Vagina (tissue), 2 donors: Measurements from ENCODE around the gene C5AR1. TPM values are rescaled to one million over a fixed set of nuclear protein-coding genes. Genes with fewer than 3 reads are reported as not detected.

ENCODE experiments used
- DNase-seq, 2 donors: peaks; one replicate each; pipeline ENCODE4 v3.0.0-alpha.2; 2017; ENCODE audit errors: extremely low spot score in 2 of 2
- H3K27ac ChIP-seq: fragments of 200-600 bp; sonication (generic); one replicate; pipeline ENCODE4 v1.5.1; 2019
- H3K27me3 ChIP-seq: fragments of 200-600 bp; sonication (generic); one replicate; pipeline ENCODE4 v1.5.1; 2019
- H3K36me3 ChIP-seq, 2 donors: fragments of 200-600 bp; sonication (generic); one replicate each; pipeline ENCODE4 v1.5.1; 2017 to 2019
- H3K4me1 ChIP-seq: fragments of 200-600 bp; sonication (generic); one replicate; pipeline ENCODE4 v1.5.1; 2019
- H3K4me3 ChIP-seq, 2 donors: fragments of 200-600 bp; sonication (generic); 1 replicate in 1 of 2; 2 replicates in 1 of 2; pipeline ENCODE4 v1.5.1; 2016 to 2019
- H3K9me3 ChIP-seq: fragments of 200-600 bp; sonication (generic); one replicate; pipeline ENCODE4 v1.5.1; 2019
- CTCF ChIP-seq, 3 experiments: fragments of 450-650 bp in 2 of 3; fragments of 200-600 bp in 1 of 3; sonication (generic) in 1 of 3; IDR thresholded peaks; one replicate each; pipeline ENCODE4 v1.5.1; 2017 to 2019; ENCODE audit warnings: antibody characterized with exemption in 3 of 3, mild to moderate bottlenecking in 2 of 3, moderate library complexity in 2 of 3
- POLR2A ChIP-seq, 2 donors: fragments of 450-650 bp; IDR thresholded peaks; one replicate each; pipeline ENCODE4 v1.6.1; 2017; ENCODE audit warnings: antibody characterized with exemption in 2 of 2, mild to moderate bottlenecking in 2 of 2, moderate library complexity in 2 of 2
- POLR2AphosphoS5 ChIP-seq, 2 donors: sonication (generic); formaldehyde crosslinking; IDR thresholded peaks; one replicate each; pipeline ENCODE4 v1.9.0; 2017; ENCODE audit warnings: antibody characterized with exemption in 2 of 2, mild to moderate bottlenecking in 2 of 2, low read depth in 1 of 2; ENCODE audit not compliant: insufficient read depth in 1 of 2
- intact Hi-C: fragments of 100-400 bp; cut with DNase I; formaldehyde crosslinking; loops from one replicate; pipeline ENCODE4 v1.15.1; 2023
- total RNA-seq: library from RNA; depleted of rRNA; stranded (reverse); fragments of >200 nt; gene quantifications from one replicate; pipeline ENCODE4 v1.2.3, GENCODE V29; 2016

Gene C5AR1
- total RNA-seq, 1 donor from 2014 or later = 12.5 TPM

GRCh38 chr19:47316513-47316912 is 6.9 kb downstream of the C5AR1 start:
- Histone ChIP-seq H3K27ac (no peak overlapping the region), H3K4me3 (no peak overlapping the region), H3K36me3 (no peaks in the 10 kb centered on the region), H3K4me1 (no peaks in the 10 kb centered on the region), H3K9me3 (no peaks in the 10 kb centered on the region), H3K27me3 (no peaks in the 10 kb centered on the region)
- no peak for TF ChIP-seq CTCF (IDR thresholded peaks at IDR 0.05)
- no peak for TF ChIP-seq POLR2A (IDR thresholded peaks at IDR 0.05)
- TF ChIP-seq POLR2AphosphoS5 (IDR thresholded peaks at IDR 0.05; ENCODE audit: insufficient read depth in 1 of 2, low read depth in 1 of 2) = no peak
- no peak for DNase-seq
- intact Hi-C loops = no loop called here

- TF ChIP-seq POLR2AphosphoS5 (IDR thresholded peaks at IDR 0.05; ENCODE audit: insufficient read depth in 1 of 2, low read depth in 1 of 2) = no peak
- Histone ChIP-seq H3K27ac (no peak overlapping the region), H3K27me3 (no peaks in the 10 kb centered on the region)
Observed at GRCh38 chr19:47319923-47320871, 10.5 kb downstream of the C5AR1 start.

GRCh38 chr19:47321630-47322029 is 12.0 kb downstream of the C5AR1 start:
- Histone ChIP-seq H3K27me3 (no peaks in the 10 kb centered on the region), H3K36me3 (no peaks in the 10 kb centered on the region)

More at GRCh38 chr19:47319923-47320871, 10.5 kb downstream of the C5AR1 start:
- Histone ChIP-seq H3K36me3 (no peaks in the 10 kb centered on the region), H3K4me1 (no peaks in the 10 kb centered on the region), H3K9me3 (no peaks in the 10 kb centered on the region), H3K4me3 (no peak overlapping the region)
- intact Hi-C loops = no loop called here
- no peak for DNase-seq

GRCh38 chr19:47322058-47322457 is 12.4 kb downstream of the C5AR1 start:
- Histone ChIP-seq H3K36me3 (no peaks in the 10 kb centered on the region), H3K4me1 (no peaks in the 10 kb centered on the region), H3K27me3 (no peaks in the 10 kb centered on the region), H3K27ac (no peak overlapping the region), H3K4me3 (no peak overlapping the region), H3K9me3 (no peaks in the 10 kb centered on the region)
- TF ChIP-seq POLR2AphosphoS5 (IDR thresholded peaks at IDR 0.05; ENCODE audit: insufficient read depth in 1 of 2, low read depth in 1 of 2) (no peak), CTCF (IDR thresholded peaks at IDR 0.05) (no peak)
- DNase-seq = no peak
- intact Hi-C loops = no loop called here

More at GRCh38 chr19:47321630-47322029, 12.0 kb downstream of the C5AR1 start:
- Histone ChIP-seq H3K27ac (no peak overlapping the region), H3K4me1 (no peaks in the 10 kb centered on the region), H3K9me3 (no peaks in the 10 kb centered on the region), H3K4me3 (no peak overlapping the region)
- no peak for DNase-seq
- TF ChIP-seq POLR2AphosphoS5 (IDR thresholded peaks at IDR 0.05; ENCODE audit: insufficient read depth in 1 of 2, low read depth in 1 of 2) = no peak
- TF ChIP-seq POLR2A (IDR thresholded peaks at IDR 0.05) = no peak
- TF ChIP-seq CTCF (IDR thresholded peaks at IDR 0.05) = no peak
- intact Hi-C loops = no loop called here

- Histone ChIP-seq H3K4me1 (no peaks in the 10 kb centered on the region), H3K27ac (no peak overlapping the region), H3K4me3 (no peak overlapping the region), H3K36me3 (no peaks in the 10 kb centered on the region), H3K9me3 (no peaks in the 10 kb centered on the region), H3K27me3 (no peaks in the 10 kb centered on the region)
- intact Hi-C loops = no loop called here
- DNase-seq = no peak
- no peak for TF ChIP-seq POLR2A (IDR thresholded peaks at IDR 0.05)
Observed at GRCh38 chr19:47323409-47323808, 13.7 kb downstream of the C5AR1 start.

GRCh38 chr19:47323872-47324271 is 14.2 kb downstream of the C5AR1 start:
- Histone ChIP-seq H3K27ac (no peak overlapping the region), H3K27me3 (no peaks in the 10 kb centered on the region), H3K4me3 (no peak overlapping the region)

More at GRCh38 chr19:47323872-47324271, 14.2 kb downstream of the C5AR1 start:
- Histone ChIP-seq H3K4me1 (no peaks in the 10 kb centered on the region), H3K36me3 (no peaks in the 10 kb centered on the region), H3K9me3 (no peaks in the 10 kb centered on the region)
- intact Hi-C loops = no loop called here
- no peak for TF ChIP-seq CTCF (IDR thresholded peaks at IDR 0.05)
- no peak for TF ChIP-seq POLR2A (IDR thresholded peaks at IDR 0.05)
- TF ChIP-seq POLR2AphosphoS5 (IDR thresholded peaks at IDR 0.05; ENCODE audit: insufficient read depth in 1 of 2, low read depth in 1 of 2) = no peak
- no peak for DNase-seq
